Measurements from ENCODE around the gene RILP.

RILP gene

DNA sequence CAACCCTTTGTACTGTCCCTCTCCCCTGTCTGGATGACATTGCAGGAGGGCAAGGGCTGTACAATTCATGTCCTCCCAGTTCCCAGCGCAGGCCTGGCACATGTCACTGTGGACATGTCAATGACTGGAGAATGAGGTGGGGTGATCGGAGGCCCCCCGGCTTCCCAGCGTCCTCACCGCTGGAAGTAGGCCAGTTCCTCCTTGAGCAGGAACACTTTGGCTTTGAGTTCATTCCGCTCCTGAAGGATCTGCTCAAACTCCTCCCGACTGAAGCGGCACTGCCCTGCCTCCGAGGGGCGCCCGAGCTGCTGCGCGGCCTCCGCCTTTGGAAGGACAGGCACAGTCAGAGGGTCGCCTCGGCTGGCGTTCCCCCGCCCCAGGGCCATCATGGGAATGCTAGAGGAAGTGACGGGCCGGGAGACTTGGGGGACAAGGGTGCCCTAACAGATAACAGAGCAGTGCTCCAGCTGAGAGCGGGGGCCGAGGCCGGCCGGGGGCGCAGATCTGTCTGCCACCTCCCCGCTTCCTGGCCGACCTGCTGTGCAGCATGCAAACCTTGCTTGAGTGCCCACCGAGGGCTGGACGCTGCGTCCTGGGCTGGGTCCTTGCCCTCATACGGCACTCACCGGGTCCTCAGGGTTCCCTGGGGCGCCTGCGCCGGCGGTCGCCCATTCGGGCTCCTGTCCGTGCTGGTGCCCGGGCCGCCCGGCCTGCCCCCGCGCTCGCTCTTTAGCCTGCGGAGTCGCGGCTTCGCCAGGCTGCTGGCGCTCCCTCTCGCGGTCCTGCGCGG is 1.3 kb downstream of the RILP start:
- DNase-seq (ENCODE audit: low spot score): peak; percentile 45

DNA sequence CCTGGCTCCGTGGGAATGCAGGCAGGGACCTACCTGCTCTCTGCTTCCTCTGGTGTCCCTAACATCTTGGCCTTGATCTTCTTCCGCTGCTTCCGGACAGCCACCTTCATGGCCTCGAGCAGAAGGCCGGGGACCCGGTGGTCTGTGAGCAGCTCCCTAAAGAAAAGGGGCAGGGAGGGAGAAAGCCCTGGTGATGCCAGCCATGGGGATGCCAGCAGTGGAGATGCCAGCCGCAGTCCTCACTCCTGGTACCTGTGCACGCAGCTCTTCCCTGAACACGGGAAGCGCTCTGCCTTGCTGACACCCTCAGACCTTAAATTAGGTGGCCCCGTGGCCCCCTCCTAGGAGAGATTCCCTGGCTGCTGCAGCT is 1.9 kb downstream of the RILP start:
- DNase-seq (ENCODE audit: low spot score): no peak

DNA sequence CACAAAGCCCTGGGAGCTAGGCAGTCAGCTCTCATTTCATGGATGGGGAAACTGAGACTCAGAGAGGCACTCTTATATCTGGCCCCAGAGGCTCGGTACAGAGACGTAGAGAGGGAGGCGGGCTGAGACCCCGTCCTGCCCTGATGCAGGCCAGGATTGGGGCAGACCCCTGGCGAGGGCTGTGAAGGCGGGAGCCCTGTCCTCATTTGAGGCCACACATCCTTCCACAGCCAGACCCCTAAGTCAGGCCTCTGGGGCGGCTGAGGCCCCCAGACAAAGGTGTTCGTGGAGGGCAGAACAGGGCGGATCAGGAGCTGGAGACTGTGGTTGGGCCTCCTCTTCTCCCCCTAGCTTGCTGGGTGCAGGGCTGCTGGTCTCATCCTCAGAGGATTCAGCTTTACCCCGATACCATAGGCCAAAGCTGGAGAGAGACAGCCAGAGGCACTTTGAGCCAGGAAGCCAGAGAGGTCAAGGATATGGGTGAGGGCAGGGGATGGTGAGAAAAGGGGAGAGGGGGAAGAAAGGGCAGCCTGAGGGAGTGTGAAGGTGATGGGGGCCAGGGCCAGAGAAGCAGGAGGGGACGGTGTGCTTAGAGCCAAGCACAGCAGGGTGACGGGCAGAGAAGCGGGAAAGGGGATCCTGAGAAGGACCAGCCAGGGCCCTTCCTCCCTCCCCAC is 3.3 kb downstream of the RILP start:
- no peak for DNase-seq (ENCODE audit: low spot score)

DNA sequence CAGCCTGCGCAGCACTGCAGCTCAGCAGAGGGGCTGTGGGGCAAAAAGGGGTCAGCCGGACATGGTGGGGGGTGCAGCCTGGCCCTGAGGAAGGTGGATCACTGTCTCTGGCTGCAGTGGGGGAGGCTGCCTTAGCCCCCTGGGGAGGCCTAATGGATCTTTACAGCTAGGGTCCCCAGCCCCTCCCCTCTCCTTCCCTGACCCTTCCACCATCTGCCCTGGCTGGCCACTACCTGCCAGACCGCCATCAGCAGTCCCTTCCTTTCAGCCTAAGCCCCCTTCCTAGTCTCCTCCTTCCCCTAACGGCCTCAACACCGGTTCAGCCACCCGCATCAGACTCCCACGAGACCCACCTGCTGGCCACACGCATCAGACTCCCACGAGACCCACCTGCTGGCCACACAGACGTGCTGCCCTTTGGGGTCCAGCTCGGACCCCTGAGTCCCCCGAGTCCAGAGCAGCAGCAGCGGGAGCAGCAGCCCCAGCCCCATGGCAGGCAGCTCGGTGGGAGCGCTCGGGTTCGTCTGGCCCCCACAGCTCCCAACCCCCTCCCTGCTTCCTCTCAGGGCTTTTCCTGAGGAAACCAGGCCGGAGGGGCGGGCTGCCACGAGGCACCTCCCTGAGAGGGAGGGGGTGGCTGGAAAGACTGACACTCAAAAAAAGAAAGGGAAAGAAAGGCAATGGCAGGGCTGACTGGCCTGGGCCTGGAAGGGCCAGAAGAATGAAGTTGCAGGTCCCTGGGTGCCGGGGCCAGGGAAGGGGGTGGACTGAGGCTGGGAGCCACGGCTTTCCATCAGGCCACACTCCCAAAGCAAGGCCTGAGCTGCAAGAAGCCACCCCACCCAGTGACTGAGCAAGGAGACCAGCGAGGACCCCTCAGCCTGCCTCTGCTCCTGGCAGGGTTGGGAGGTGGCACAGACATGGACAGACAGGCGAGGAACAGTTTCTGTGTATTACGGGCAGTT is 4.2 kb downstream of the RILP start, which contains the start of gene SCARF1:
Gene SCARF1, minus strand, starts transcription at position 526 of the 965 bp plus-strand sequence. Its CDS starts 35 bp downstream, at position 491.
- no peak for DNase-seq (ENCODE audit: low spot score)

DNA sequence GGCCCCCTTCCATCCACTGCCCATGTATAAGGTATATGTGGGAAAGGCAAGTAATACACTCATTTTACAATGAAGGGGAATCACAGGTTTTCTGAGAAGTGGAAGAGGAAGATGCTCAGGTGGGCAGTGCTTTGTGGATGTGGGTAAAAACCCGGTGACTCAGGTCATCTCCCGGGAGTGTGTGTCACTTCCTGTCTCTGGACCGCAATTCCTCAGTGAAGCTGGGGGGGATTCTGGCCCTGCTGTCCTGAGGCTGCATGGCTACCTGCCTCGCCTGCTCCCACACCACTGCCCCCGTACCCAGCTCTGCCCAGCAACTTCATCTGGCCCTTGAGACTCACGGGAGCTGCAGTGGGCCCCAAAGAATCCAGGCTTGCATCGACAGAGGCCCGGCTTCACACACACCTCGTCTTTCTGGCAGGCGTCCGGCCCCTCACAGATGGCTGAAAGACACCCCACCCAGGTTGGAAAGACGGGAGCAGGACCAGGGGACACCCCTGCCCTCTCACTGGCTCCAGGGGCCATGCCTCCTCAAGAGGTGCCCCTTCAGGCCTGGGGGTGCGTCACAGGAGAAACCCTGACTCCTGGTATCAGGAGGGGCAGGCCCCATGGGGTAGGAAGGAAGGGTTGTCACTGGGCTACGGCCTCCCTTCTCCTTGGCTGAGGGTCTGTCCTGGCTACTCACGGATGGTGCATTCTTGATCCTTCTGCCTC is 5.0 kb downstream of the RILP start:
- DNase-seq (ENCODE audit: low spot score): no peak

DNA sequence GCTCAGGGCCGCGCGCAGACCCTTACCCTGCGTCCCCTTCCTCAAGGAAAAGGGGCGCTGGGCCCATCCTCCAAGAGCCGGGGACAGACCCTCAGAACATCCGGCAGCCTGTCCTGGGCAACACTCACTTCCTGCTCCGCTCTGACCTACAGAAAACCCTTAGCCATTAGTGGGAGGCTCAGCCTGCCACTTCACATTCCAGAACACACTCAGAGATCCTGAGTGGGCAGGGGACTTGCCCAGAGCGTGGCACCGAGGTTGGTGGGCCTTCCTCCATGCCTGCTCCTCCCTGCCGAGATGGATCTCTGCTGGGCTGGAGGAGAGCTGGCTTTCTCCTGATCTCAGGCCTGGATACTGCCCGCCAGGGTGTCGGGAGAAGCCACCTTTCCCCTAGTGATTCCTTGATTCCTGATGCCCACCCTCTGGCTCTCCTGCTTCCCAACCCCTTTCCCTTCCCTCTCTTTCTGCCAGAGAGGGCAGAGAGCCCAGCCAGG is 5.6 kb downstream of the RILP start:
- no peak for DNase-seq (ENCODE audit: low spot score)

DNA sequence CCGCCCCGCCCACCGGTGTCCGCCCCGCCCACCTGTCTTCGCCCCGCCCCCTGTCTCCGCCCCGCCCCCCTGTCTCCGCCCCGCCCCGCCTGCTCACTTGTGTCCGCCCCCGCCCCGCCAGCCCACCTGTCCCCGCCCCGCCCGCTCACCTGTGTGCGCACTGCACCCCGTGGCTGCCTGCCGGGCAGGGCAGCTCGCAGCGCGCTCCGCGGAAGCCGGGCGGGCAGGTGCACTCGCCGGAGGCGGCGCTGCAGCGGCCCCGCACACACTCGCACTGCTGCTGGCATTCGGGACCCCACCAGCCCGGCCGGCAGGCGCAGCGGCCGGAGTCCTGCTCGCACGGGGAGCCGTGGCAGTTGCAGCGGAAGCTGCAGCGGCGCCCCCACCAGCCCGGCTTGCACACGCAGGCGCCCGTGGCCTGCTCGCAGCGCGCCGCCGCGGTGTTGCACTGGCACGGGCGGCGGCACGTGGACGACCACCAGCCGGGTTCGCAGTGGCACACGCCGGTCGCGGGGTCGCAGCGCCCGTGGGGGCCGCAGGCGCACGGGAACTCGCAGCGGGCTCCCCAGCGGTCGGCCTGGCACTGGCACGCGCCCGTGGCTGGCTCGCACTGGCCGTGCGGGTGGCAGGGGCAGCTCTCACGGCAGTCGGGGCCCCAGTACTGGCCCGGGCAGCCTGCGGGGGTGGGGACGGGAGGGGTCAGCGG is 6.2 kb downstream of the RILP start:
- no peak for DNase-seq (ENCODE audit: low spot score)

DNA sequence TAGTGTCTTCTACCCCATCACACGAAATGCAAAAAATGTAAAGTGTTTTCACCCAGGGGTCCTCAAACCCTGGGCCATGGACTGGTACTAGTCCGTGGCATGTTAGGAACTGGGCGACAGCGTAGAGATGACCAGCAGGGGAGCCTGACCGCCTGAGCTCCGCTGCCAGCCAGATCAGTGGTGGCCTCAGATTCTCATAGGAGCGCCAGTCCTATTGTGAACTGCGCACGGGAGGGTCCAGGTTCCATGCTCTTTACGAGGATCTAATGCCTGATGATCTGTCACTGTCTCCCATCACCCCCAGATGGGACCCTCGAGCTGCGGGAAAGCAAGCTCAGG is 8.6 kb downstream of the RILP start:
- no peak for DNase-seq (ENCODE audit: low spot score)

DNA sequence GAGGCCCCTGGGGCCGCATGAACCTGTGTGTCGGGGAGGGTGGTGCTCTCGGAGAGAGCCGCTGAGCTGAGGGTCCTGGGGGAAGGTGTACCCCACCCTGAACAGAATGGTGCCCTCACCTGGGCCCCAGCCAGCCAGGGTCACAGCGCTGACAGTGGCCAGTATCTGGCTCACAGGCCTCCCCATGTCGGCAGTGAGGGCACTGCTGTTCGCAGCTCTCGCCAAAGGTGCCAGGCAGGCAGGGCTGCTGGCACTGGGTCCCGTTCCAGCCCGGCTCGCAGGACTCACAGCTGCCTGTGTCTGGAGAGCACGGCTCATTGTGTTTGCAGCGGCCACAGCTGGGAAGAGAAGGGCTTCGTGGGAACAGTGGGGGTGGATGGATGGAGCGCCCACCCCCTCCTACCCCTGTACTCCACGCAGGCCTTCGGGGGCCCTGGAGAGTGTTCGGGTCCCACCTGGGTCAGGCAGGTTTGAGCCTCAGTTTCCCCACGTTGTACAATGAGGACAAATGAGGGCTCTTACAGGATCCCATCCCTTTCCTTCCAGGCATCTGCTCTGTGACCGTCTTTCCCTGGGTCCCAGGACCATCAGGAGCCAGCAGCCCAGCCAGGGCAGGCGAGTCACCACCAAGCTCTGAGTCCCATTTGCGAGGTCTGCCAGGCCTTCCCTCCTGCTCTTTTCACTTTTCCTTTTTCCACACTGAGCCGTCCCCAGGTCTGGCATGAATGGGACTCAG is 9.2 kb downstream of the RILP start:
- peak; percentile 62 for DNase-seq (ENCODE audit: low spot score)

DNA sequence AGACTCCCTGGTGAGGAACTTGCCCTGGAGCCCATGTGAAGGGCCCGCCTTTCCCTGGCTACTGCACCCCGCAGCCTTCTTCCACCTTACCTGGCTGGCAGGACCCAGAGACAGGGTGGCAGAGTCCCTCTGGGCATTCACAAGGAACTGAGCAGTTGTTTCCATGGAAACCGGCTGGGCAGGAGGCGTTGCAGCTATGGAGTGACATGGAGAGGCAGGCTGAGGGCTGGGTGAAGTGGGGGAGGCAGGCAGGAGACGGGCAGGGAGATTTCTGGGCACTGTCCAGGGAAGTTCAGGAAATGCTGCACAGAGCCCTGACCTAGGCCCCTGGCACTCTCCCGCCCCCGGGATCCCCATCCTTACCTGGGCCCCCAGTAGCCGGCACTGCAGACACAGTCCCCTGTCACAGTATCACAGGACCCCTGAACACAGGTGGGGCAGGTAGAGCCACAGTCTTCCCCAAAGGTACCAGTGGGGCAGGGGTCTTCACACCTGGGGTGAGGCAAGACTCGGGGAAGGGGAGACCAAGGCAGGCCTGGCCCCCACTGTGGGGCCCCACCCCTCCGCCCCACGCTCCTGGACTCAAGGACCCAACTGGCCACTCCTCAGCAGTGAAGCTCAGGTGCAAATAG is 10.0 kb downstream of the RILP start:
- no peak for DNase-seq (ENCODE audit: low spot score)

DNA sequence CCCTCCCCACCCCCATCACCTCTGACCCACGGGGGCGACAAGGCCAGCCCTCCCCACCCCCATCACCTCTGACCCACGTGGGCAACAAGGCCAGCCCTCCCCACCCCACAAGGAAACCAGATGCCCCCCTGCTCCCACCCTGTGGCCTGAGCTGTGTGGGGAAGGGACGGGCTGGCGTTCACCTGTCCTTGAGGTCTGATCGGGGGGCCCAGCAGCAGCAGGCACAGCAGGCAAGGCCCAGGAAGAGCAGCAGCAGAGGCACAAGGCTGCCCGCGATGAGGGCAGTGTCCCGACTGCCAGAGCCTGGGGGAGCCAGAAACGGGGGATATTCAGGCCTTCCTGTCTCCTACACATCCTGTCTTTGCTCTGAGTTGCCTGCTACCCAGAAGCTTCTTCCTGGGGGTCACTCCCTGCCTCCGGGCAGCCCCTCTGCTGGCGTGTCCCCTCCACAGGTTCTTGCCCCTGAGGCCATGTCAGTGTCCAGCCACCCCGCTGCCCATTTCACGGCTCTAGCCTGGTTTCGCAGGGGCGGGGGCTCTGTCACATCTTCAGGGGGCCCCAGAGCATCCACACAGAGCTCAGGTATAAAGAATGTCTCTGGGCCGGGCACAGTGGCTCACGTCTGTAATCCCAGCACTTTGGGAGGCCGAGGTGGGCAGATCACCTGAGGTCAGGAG is 10.9 kb downstream of the RILP start:
- no peak for DNase-seq (ENCODE audit: low spot score)

DNA sequence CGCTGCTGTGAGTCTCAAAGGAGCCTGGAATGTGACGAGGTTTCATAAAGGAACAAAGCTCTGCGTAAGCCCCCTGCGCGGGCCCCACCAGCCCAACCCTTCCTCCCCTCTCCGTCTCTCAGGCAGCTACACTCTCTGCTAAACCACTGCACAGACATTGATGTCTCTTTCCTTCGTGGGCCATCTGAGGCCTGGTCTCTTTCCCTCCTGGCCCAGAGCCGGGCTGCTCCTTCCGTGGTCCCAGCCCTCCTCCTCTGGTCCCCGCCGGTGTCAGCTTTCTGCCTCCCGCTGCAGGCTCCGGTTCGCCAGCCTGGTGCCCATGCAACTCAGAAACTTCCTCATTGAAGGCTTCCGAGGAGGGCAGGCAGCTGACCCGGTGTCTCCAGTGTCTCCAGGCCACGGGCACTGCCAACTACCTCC is 11.5 kb downstream of the RILP start:
- DNase-seq (ENCODE audit: low spot score): no peak

DNA sequence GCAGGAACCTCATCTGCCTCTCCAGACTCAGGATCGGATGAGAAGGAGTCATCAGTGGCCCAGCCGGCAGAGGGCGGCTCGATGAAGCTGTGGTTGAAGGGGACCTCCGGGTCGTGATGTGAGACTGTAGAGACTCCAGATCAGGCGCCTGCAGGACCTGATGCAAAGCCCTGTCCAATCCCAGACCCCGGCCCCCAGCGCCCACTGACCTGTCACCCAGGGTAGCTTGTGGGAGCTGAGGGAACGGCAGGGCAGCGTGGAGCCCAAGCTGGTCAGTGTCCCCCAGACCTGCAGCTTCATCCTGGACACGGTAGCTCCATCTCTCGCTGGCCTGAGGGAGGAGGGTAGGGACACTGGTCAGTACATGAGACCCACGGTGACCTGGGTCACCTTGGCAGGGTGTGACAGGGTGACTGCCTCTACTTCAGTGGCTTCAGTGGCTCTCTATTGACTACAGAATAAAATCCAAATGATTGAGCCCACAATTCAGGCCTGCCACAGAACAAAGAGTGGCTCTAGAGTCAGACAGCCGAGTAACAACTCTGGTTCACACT is 12.9 kb downstream of the RILP start:
- no peak for DNase-seq (ENCODE audit: low spot score)

DNA sequence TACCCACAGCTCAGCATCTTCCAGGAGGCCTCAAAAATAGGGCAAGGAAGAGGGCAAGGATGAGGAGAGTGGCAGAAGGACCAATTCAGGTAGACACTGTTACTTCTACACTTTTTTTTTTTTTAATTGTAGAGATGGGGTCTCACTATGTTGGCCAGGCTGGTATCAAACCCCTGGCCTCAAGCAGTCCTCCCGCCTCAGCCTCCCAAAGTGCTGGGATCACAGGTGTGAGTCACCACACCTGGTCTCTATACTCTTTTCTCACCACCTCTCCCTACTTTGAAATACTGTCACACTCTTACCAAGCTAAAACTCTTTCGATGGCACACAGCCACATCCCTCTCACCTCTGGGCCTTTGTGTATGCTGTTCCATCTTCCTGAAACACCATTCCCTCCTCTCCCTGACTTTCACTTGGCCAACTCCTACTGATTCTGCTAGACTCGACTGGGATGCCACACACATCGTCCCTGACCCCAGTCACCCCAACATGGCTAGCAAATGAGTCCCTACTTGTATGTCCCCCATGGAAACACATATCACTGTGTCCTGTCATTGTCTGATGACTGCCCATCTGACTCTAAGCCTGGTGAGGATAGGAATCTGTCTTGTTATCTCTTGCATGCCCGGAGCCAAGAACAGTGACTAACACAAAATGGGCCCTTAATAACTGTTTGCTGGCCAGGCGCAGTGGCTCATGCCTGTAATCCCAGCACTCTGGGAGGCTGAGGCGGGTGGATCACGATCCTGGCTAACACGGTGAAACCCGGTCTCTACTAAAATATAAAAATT is 13.8 kb downstream of the RILP start:
- DNase-seq (ENCODE audit: low spot score): no peak

DNA sequence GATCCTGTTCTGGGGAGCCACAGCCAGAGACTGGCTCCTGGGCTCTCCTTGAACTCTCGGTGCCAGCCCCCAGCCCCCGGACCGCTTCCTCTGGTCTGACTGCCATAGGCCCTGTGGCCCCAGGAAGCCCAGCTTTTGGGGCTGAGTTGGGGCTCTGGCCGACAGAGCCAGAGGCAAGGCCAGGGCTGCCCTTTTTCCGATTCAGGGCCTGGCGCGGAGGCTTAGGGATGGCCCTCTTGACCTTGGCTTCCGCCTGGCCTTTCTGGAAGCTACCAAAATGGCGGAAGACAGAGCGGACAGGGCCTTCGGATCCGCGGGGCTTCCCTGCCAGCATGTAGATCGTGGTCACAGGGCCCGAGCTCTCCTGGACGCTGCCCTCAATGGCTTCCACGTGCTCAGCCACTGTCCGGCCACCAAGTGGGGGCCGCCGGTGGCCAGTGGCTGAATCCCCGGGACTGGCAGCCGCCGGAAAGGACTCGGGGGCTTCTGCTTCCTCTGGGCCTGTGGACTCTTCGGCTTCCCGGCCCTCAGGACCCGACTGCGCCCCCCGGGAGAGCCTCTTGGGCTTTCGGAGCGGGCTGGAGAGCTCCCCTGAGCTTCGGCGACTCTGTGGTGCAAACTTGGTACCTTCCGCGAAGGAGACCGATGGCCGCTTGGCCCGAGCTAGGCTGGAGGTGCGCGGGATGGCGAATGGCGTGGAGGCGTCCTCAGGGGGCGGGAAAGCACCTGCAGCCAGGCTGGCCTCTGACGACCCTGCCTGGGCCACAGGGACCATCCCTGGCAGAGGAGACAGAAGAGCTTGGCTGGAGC is 14.6 kb downstream of the RILP start:
- no peak for DNase-seq (ENCODE audit: low spot score)

DNA sequence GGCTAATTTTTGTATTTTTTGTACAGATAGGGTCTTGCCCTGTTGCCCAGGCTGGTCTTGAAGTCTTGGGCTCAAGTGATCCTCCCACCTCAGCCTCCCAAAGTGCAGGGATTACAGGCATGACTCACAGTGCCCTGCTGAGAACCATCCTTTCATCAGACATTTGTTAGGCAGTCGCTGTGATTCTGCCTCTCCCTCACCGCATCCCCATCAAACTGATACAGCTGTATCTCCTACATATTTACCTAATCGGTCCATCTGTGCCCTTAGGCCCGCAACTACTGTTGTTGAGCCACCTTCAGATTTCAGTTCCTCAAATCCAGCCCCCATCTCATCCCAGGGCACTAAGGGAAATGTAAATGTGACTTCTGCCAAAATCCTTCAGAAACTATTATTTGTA is 19.0 kb downstream of the RILP start:
- no peak for DNase-seq (ENCODE audit: low spot score)

Data from globus pallidus (tissue), 1 donor.